Left ventricle myocardium superior (tissue), 1 donor: ENCODE measurements around the gene ENO3. TPM values are rescaled to one million over a fixed set of nuclear protein-coding genes. Genes with fewer than 3 reads are reported as not detected.
A peak's percentile ranks its signal among the peaks of the same experiment; 100 is the strongest.

Experiments used
- ATAC-seq: fragments of 200-7000 bp; cut with Tn5 transposase; one replicate; pipeline ENCODE4 v1.9.1; 2020; ENCODE audit warnings: mild to moderate bottlenecking, moderate library complexity
- DNase-seq: peaks from one replicate; pipeline ENCODE4 v3.0.0-alpha.2; 2020
- intact Hi-C: fragments of 100-400 bp; cut with micrococcal nuclease; formaldehyde crosslinking; loops from one replicate; pipeline ENCODE4 v1.11.0; 2022
- total RNA-seq: library from RNA; stranded (reverse); fragmentation: NEBNext Ultra II Directional; extraction: Animal tissue kit (Norgen Biotek cat#: 25700); gene quantifications from one replicate; pipeline ENCODE4 v1.2.1, GENCODE V29; 2021
- donor health status: DM: no; HTN: yes; CAD: no; lungs with severe emphysema.

The ENO3 gene
- total RNA-seq, 1 donor from 2014 or later: 670 TPM

- peak; percentile 64 for DNase-seq
- intact Hi-C loops: no loop called here
- peak; percentile 25 for ATAC-seq
These were observed 16.5 kb upstream of the ENO3 start for GRCh38 chr17:4934173-4934979.

GRCh38 chr17:4935650-4936049 lies 15.3 kb upstream of the ENO3 start:
- no peak for DNase-seq
- ATAC-seq: no peak
- intact Hi-C loops: no loop called here

GRCh38 chr17:4936436-4936835 lies 14.5 kb upstream of the ENO3 start:
- intact Hi-C loops: no loop called here
- ATAC-seq (no peak), DNase-seq (no peak)

GRCh38 chr17:4937553-4937952 lies 13.4 kb upstream of the ENO3 start:
- intact Hi-C loops: no loop called here
- DNase-seq: no peak

GRCh38 chr17:4938069-4938491 lies 12.8 kb upstream of the ENO3 start:
- no peak for DNase-seq
- intact Hi-C loops: no loop called here
- ATAC-seq: no peak

More at GRCh38 chr17:4937553-4937952, 13.4 kb upstream of the ENO3 start:
- no peak for ATAC-seq

GRCh38 chr17:4938688-4939545 lies 12.0 kb upstream of the ENO3 start:
- peak; percentile 45 for DNase-seq
- intact Hi-C loops: no loop called here
- ATAC-seq: peak; percentile 1

GRCh38 chr17:4939546-4939795 lies 11.4 kb upstream of the ENO3 start:
- intact Hi-C loops: no loop called here
- ATAC-seq: no peak
- DNase-seq: no peak

GRCh38 chr17:4939796-4940554 lies 10.9 kb upstream of the ENO3 start, which contains the start of the genes RNF167 and SLC25A11:
Gene RNF167, plus strand, starts transcription at chr17:4940268. Its CDS starts 642 bp downstream, at chr17:4940910.
Gene SLC25A11, minus strand, starts transcription at chr17:4940046. Its CDS starts 136 bp downstream, at chr17:4939910.
- intact Hi-C loops: no loop called here

GRCh38 chr17:4940555-4941318 lies 10.2 kb upstream of the ENO3 start:
- intact Hi-C loops: no loop called here
- ATAC-seq (peak; percentile 74), DNase-seq (peak; percentile 81)

More at GRCh38 chr17:4939796-4940554, 10.9 kb upstream of the ENO3 start, which contains the start of the genes RNF167 and SLC25A11:
- ATAC-seq (peak; percentile 94), DNase-seq (peak; percentile 96)

GRCh38 chr17:4941319-4941610 lies 9.7 kb upstream of the ENO3 start:
- intact Hi-C loops: no loop called here
- DNase-seq: no peak
- ATAC-seq: no peak

- ATAC-seq (no peak), DNase-seq (no peak)
- intact Hi-C loops: no loop called here
These were observed 8.0 kb upstream of the ENO3 start for GRCh38 chr17:4942760-4943508.

- intact Hi-C loops: no loop called here
- DNase-seq (no peak), ATAC-seq (no peak)
These were observed 6.8 kb upstream of the ENO3 start for GRCh38 chr17:4944163-4944553.

GRCh38 chr17:4944554-4945175 lies 6.3 kb upstream of the ENO3 start:
- DNase-seq: no peak
- intact Hi-C loops: no loop called here
- ATAC-seq: no peak

- peak; percentile 6 for ATAC-seq
- intact Hi-C loops: no loop called here
These were observed 5.6 kb upstream of the ENO3 start for GRCh38 chr17:4945176-4945943.

GRCh38 chr17:4945944-4946280 lies 5.0 kb upstream of the ENO3 start:
- DNase-seq (no peak), ATAC-seq (no peak)
- intact Hi-C loops: no loop called here

More at GRCh38 chr17:4945176-4945943, 5.6 kb upstream of the ENO3 start:
- peak; percentile 72 for DNase-seq

GRCh38 chr17:4946312-4946976 lies 4.5 kb upstream of the ENO3 start:
- ATAC-seq (no peak), DNase-seq (no peak)
- intact Hi-C loops: no loop called here

- DNase-seq (no peak), ATAC-seq (no peak)
These were observed 3.9 kb upstream of the ENO3 start for GRCh38 chr17:4947010-4947410.

More at GRCh38 chr17:4947010-4947410, 3.9 kb upstream of the ENO3 start:
- intact Hi-C loops: no loop called here
